Fibroblast of lung (primary cell): ENCODE results near the gene LRCH3. TPM values are rescaled to one million over a fixed set of nuclear protein-coding genes. Genes with fewer than 3 reads are reported as not detected.

Experiments used
- DNase-seq, 2 donors: peaks; one replicate each; pipeline versions ENCODE4 v3.0.0 to v3.0.0-alpha.2; 2010; ENCODE audit warnings: low read depth in 2 of 2
- H2AFZ ChIP-seq: 2 replicates; pipeline ENCODE4 v1.5.1; 2012; ENCODE audit warnings: low read length, control low read depth, inconsistent platforms
- H3K27ac ChIP-seq: 2 replicates; pipeline ENCODE4 v1.5.1; 2011; ENCODE audit warnings: low read length, control low read depth; ENCODE audit not compliant: insufficient read depth
- H3K27me3 ChIP-seq: 2 replicates; pipeline ENCODE4 v1.5.1; 2011; ENCODE audit warnings: mild to moderate bottlenecking, low read length; ENCODE audit not compliant: control insufficient read depth, insufficient read depth
- H3K36me3 ChIP-seq: 2 replicates; pipeline ENCODE4 v1.5.1; 2011; ENCODE audit warnings: low read length; ENCODE audit not compliant: control insufficient read depth, insufficient read depth
- H3K4me1 ChIP-seq: 2 replicates; pipeline ENCODE4 v1.5.1; 2011; ENCODE audit warnings: low read length; ENCODE audit not compliant: control insufficient read depth, insufficient read depth; ENCODE audit errors: extremely low read depth
- H3K4me2 ChIP-seq: 2 replicates; pipeline ENCODE4 v1.5.1; 2011; ENCODE audit warnings: low read length, control low read depth; ENCODE audit not compliant: insufficient read depth; ENCODE audit errors: extremely low read depth
- H3K4me3 ChIP-seq, 4 experiments: fragments of 200-600 bp in 1 of 4; sonication (generic) in 1 of 4; replicated peaks in 1 of 4; 2 replicates each; pipeline ENCODE4 v1.5.1; 2011 to 2016; ENCODE audit warnings: low read length in 4 of 4, low read depth in 3 of 4, mild to moderate bottlenecking in 3 of 4, control low read depth in 2 of 4, inconsistent platforms in 1 of 4, mixed read lengths in 1 of 4; ENCODE audit not compliant: insufficient read depth in 1 of 4; ENCODE audit errors: control extremely low read depth in 1 of 4
- H3K79me2 ChIP-seq: 2 replicates; pipeline ENCODE4 v1.5.1; 2012; ENCODE audit warnings: mild to moderate bottlenecking, low read length, inconsistent platforms; ENCODE audit not compliant: control insufficient read depth, insufficient read depth
- H3K9ac ChIP-seq: 2 replicates; pipeline ENCODE4 v1.5.1; 2011; ENCODE audit warnings: mild to moderate bottlenecking, low read length, control low read depth; ENCODE audit not compliant: insufficient read depth
- H3K9me3 ChIP-seq: 2 replicates; pipeline ENCODE4 v1.5.1; 2012; ENCODE audit warnings: low read depth, low read length; ENCODE audit not compliant: control insufficient read depth, insufficient read depth
- H4K20me1 ChIP-seq: 2 replicates; pipeline ENCODE4 v1.5.1; 2011; ENCODE audit warnings: low read length; ENCODE audit not compliant: control insufficient read depth, insufficient read depth; ENCODE audit errors: extremely low read depth
- EZH2 ChIP-seq: IDR thresholded peaks from 2 replicates; pipeline ENCODE4 v1.5.1; 2012; ENCODE audit warnings: low read length, control low read depth, mild to moderate bottlenecking; ENCODE audit errors: missing control alignments
- polyA plus RNA-seq, 2 donors: library from polyadenylated mRNA; depleted of rRNA in 1 of 2; stranded (reverse) in 1 of 2; unstranded in 1 of 2; fragments of >200 nt; gene quantifications; 2 replicates each; pipeline ENCODE4 v1.2.1, GENCODE V29; 2011 to 2012; ENCODE audit warnings: missing spikeins in 1 of 2
- total RNA-seq: library from RNA; depleted of rRNA; stranded (reverse); fragments of >200 nt; gene quantifications from 2 replicates; pipeline ENCODE4 v1.2.1, GENCODE V29; 2014
- TF ChIP-seq, protein P1 (sequence below), 2 donors: IDR thresholded peaks in 1 of 2; conservative IDR thresholded peaks in 1 of 2; 1 replicate in 1 of 2; 2 replicates in 1 of 2; pipeline ENCODE4 v1.5.1; 2011 to 2012; ENCODE audit warnings: low read length in 2 of 2, control low read depth in 1 of 2, inconsistent platforms in 1 of 2, low read depth in 1 of 2, mild to moderate bottlenecking in 1 of 2

Gene LRCH3
- total and polyA plus RNA-seq, 2 donors (not counting 1 experiment from before 2014, with no cell fraction given) = 42.9 to 87.2 TPM

GRCh38 chr3:197888511-197888910 is 97.5 kb downstream of the LRCH3 start:
- Histone ChIP-seq H3K4me1 (no peaks in the 10 kb centered on the region), H3K4me2 (no peak overlapping the region), H3K36me3 (no peaks in the 10 kb centered on the region), H3K9ac (no peak overlapping the region), H3K79me2 (no peaks in the 10 kb centered on the region), H3K27ac (no peak overlapping the region), H3K9me3 (no peaks in the 10 kb centered on the region), H4K20me1 (no peaks in the 10 kb centered on the region), H3K4me3 (no peak overlapping the region), H3K27me3 (no peaks in the 10 kb centered on the region), H2AFZ (no peak overlapping the region)
- DNase-seq = no peak
- no peak for TF ChIP-seq EZH2
- TF ChIP-seq, protein P1, sequence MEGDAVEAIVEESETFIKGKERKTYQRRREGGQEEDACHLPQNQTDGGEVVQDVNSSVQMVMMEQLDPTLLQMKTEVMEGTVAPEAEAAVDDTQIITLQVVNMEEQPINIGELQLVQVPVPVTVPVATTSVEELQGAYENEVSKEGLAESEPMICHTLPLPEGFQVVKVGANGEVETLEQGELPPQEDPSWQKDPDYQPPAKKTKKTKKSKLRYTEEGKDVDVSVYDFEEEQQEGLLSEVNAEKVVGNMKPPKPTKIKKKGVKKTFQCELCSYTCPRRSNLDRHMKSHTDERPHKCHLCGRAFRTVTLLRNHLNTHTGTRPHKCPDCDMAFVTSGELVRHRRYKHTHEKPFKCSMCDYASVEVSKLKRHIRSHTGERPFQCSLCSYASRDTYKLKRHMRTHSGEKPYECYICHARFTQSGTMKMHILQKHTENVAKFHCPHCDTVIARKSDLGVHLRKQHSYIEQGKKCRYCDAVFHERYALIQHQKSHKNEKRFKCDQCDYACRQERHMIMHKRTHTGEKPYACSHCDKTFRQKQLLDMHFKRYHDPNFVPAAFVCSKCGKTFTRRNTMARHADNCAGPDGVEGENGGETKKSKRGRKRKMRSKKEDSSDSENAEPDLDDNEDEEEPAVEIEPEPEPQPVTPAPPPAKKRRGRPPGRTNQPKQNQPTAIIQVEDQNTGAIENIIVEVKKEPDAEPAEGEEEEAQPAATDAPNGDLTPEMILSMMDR (conservative IDR thresholded peaks at IDR 0.05 in 1 of 2, IDR thresholded peaks at IDR 0.05 in 1 of 2; ENCODE audit: low read depth in 1 of 2, low read length in 2 of 2) = no peak

DNA sequence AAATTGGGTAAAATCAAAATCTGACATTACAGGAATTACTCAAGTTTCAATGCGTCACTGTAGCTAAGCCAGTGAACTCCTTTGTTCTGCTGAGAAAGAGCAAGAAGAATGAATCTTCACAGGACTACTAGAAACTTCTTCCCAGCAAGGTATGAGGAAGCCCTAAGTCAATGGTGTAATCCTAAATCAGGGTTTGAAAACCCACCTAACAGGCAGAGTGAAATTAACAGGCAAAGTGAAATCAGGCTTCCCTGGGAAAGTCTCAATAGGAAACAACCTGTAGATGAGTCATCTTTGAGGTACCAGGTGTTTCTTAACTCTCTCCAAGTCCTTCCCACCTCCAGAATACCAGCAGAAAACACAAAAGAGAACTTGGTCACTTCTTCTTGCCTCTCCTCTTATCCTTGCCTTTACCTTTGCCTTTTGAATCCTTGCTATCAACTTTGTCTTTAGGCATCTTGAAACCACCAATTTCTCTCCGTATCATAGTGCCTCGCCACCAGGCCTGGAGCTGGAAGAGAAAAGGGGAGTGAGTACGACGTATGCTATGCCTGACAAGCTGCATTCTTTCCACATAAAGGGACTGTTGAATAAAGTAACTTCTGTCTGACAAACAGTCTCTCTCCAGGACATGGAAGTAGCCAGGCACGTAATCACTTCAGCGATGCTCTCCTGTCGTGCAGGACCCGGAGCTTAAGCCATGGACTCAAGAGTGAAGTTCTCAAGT is 98.3 kb downstream of the LRCH3 start:
- no peak overlapping the region for H3K4me2 ChIP-seq

GRCh38 chr3:197890693-197891092 is 99.6 kb downstream of the LRCH3 start:
- no peaks in the 10 kb centered on the region for H3K36me3 ChIP-seq

More for the DNA sequence above, 98.3 kb downstream of the LRCH3 start:
- no peaks in the 10 kb centered on the region for H3K27me3 ChIP-seq
- H2AFZ ChIP-seq = no peak overlapping the region
- no peaks in the 10 kb centered on the region for H4K20me1 ChIP-seq
- H3K4me1 ChIP-seq = no peaks in the 10 kb centered on the region
- no peak overlapping the region for H3K4me3 ChIP-seq
- DNase-seq = no peak
- no peak overlapping the region for H3K9ac ChIP-seq
- no peaks in the 10 kb centered on the region for H3K79me2 ChIP-seq
- H3K9me3 ChIP-seq = no peaks in the 10 kb centered on the region
- no peak overlapping the region for H3K27ac ChIP-seq
- TF ChIP-seq EZH2 = no peak
- no peaks in the 10 kb centered on the region for H3K36me3 ChIP-seq

More at GRCh38 chr3:197890693-197891092, 99.6 kb downstream of the LRCH3 start:
- DNase-seq = no peak
- Histone ChIP-seq H3K27ac (no peak overlapping the region), H3K27me3 (no peaks in the 10 kb centered on the region), H3K9ac (no peak overlapping the region), H4K20me1 (no peaks in the 10 kb centered on the region), H3K4me3 (no peak overlapping the region), H2AFZ (no peak overlapping the region), H3K9me3 (no peaks in the 10 kb centered on the region), H3K4me1 (no peaks in the 10 kb centered on the region), H3K79me2 (no peaks in the 10 kb centered on the region), H3K4me2 (no peak overlapping the region)
- TF ChIP-seq, protein P1 (conservative IDR thresholded peaks at IDR 0.05 in 1 of 2, IDR thresholded peaks at IDR 0.05 in 1 of 2; ENCODE audit: low read depth in 1 of 2, low read length in 2 of 2) = no peak
- TF ChIP-seq EZH2 = no peak
